ENCODE data around the gene RAI1.
"Not testable (repeated sequence)": the region's sequence is repeated elsewhere in the genome, so short reads cannot be mapped to it uniquely, and the experiment has no call there.

The RAI1 gene

GRCh38 chr17:17663160-17664063 lies 17.8 kb upstream of the RAI1 start:
- peak; percentile 87 for DNase-seq (ENCODE audit: low read depth)

DNA sequence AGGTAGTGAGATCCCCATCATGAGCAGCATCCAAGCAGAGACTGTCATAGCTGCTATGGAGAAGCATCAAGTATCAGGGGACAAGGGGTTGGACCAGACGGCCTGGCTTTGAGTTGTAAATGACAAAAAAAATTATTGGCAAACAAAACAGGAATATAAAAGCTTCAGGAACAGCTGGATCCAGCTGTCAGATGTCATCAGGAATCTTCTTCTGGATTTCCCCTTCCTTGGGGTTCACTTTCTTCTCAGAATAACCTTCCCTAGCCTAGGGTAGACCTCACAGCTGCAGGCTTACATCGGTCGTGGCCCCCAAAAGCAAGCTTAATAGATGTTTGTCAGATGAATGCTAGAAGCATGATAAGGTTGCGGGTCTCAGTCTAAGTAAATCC lies 17.2 kb upstream of the RAI1 start:
- no peak for DNase-seq (ENCODE audit: low read depth)

GRCh38 chr17:17665255-17665654 lies 16.0 kb upstream of the RAI1 start:
- no peak for DNase-seq (ENCODE audit: low read depth)

- DNase-seq (ENCODE audit: low read depth): peak; percentile 39
These were observed 15.0 kb upstream of the RAI1 start for GRCh38 chr17:17666111-17666714.

DNA sequence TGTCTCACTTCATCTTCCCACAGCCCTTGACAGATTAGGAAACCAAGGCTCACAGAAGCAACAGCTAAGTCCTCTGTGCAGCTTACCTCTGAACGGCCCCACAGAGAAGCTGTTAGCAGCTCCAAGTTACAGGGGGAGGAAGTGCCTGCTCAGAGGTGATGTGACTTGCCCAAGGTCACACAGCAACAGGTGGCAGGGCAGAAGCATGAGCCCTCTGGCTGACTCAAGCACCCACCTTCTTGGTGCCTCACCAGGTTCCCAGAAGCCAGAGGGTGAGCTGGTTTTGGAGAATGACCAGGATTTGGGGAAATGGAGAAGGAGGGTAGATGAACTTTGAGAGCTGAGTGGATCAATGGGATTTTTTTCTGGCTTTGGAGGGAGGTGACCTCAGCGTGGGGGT lies 14.0 kb upstream of the RAI1 start:
- no peak for DNase-seq (ENCODE audit: low read depth)

GRCh38 chr17:17667947-17668346 lies 13.3 kb upstream of the RAI1 start:
- no peak for DNase-seq (ENCODE audit: low read depth)

DNA sequence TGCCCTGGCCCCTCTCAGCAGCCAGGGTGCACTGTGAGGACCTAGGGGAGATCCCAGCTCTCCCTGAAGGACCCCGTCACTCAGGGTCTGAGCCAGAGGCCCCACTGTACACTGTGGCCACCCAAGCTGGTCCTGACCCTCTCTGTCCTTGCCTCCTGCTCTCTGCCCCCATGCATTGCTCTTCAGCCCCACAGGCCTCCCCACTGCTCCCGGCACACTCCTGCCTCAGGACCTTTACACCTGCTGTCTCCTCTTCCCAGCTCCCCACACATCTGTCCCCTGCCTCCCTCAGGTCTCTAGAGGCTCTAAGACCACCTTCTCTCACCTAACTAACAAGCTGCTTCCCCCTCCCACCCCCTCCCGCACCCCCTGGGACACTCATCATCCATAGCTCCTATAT lies 12.9 kb upstream of the RAI1 start:
- DNase-seq (ENCODE audit: low read depth): no peak

DNA sequence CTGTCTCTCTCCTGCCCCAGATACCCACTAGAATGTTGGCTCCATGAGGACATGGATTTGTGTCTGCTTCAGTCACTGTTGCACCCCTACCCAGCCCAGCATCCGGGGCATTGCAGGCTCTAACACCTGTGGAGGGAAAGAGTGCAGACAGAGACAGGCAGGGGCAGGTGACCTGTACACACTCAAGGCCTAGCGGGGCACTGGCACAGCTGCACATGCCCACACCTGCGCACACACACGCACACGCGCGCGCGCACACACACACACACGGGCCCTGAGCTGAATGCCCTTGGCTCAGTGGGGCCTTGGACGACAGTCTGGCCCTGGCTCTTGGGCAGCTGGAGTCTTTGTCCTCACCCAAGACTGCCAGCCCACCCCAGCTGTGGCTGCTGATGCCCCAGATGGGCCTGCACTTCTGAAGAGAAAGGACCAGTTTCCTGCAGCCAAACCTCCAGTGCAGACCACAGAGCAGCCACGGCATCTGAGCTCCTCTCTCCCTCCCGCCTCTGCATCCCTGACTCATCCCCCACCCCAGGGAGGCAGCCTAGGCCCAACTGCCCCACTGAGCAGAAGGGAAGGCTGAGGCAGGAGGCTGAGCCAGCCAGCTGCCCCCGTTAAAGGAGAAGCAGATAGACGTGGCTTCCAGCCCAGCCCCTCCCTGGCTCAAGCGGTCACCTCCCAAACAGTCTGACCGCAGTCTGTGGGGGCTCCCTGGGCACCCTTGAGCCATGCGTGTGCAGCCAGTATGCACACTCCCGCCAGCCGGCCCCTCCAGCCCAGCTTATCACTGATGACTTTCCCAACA lies 12.3 kb upstream of the RAI1 start:
- no peak for DNase-seq (ENCODE audit: low read depth)

GRCh38 chr17:17669580-17670235 lies 11.6 kb upstream of the RAI1 start:
- no peak for DNase-seq (ENCODE audit: low read depth)

GRCh38 chr17:17670701-17671305 lies 10.5 kb upstream of the RAI1 start:
- no peak for DNase-seq (ENCODE audit: low read depth)

GRCh38 chr17:17671369-17672129 lies 9.7 kb upstream of the RAI1 start:
- no peak for DNase-seq (ENCODE audit: low read depth)

GRCh38 chr17:17672453-17673368 lies 8.5 kb upstream of the RAI1 start:
- DNase-seq (ENCODE audit: low read depth): no peak

DNA sequence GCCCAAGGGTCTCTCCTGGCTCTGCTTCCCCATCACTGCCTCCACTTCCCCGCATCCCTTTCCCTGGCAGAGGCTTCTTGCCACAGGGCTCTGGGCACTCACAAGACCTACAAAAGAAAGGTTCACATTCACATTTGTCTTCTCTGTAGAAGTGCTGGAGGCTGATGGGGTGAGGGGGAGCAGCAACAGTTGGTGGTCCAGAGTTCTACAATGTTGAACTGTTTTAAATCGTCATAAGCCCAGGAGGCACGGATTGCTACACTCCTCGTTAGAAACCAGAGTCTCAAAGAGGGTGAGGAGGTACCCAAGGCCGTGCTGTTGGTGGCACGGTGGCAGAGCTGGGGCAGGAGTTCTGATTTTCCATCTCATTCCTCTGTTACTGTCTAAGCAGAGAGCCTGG lies 5.8 kb upstream of the RAI1 start:
- DNase-seq (ENCODE audit: low read depth): no peak

GRCh38 chr17:17675925-17676534 lies 5.2 kb upstream of the RAI1 start:
- no peak for DNase-seq (ENCODE audit: low read depth)

GRCh38 chr17:17676752-17677151 lies 4.5 kb upstream of the RAI1 start:
- no peak for DNase-seq (ENCODE audit: low read depth)

- DNase-seq (ENCODE audit: low read depth): no peak
These were observed 3.8 kb upstream of the RAI1 start for GRCh38 chr17:17677299-17678040.

- not testable (repeated sequence) for DNase-seq (ENCODE audit: low read depth)
These were observed 3.1 kb upstream of the RAI1 start for GRCh38 chr17:17678063-17678699.

DNA sequence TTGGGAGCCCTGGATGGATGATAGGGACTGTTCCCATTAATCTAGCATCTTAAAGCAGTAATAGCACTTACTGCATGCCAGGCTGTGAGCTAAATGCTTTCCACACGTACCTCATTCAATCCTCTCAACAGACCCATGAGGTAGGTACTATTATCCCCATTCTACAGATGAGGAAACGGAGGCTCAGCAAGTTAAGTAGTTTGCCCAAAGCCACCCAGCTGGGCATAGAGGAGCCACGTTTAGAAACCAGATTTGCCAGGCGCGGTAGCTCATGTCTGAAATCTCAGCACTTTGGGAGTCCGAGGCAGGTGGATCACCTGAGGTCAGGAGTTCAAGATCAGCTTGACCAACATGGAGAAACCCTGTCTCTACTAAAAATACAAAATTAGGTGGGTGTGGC lies 2.0 kb upstream of the RAI1 start:
- DNase-seq (ENCODE audit: low read depth): no peak
